ENCODE results near the gene GANAB.

DNA sequence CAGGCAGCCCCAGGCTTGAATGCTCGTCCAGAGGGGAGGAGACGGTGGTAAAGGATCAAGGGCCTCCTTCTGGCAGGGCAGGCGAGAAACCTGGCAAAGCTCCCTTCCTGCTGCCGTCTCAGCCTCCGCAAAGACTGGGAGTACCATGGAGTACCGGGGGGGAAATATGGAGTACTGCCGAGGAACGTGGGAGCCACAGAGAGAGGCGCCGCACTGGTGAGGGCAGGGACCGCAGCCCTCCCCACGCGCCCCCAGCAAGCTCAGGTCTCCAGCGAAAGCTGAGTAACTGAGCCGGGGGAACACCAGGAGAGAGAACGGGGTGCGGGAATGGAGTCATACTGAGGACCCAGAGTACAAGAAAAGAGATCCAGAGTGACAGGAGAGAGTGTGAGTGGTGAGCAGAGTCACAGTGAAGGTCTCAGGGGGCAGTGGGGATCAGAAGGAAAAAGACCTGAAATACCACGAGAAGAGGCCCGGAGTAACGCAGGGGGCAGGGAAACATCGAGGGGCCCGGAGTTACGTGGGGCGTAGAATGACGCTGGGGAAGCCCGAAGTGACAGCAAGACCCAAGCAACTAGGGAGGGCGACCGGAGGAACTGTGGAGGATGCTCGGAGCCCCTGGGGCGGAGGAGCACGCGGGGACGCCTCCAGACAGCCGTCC lies 34.6 kb downstream of the GANAB start:
- TF ChIP-seq, protein P1, sequence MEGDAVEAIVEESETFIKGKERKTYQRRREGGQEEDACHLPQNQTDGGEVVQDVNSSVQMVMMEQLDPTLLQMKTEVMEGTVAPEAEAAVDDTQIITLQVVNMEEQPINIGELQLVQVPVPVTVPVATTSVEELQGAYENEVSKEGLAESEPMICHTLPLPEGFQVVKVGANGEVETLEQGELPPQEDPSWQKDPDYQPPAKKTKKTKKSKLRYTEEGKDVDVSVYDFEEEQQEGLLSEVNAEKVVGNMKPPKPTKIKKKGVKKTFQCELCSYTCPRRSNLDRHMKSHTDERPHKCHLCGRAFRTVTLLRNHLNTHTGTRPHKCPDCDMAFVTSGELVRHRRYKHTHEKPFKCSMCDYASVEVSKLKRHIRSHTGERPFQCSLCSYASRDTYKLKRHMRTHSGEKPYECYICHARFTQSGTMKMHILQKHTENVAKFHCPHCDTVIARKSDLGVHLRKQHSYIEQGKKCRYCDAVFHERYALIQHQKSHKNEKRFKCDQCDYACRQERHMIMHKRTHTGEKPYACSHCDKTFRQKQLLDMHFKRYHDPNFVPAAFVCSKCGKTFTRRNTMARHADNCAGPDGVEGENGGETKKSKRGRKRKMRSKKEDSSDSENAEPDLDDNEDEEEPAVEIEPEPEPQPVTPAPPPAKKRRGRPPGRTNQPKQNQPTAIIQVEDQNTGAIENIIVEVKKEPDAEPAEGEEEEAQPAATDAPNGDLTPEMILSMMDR (IDR thresholded peaks at IDR 0.05), result no peak
- no peak for TF ChIP-seq POLR2A (IDR thresholded peaks at IDR 0.05; ENCODE audit: low read depth)
- TF ChIP-seq EP300 (IDR thresholded peaks at IDR 0.05), result no peak
- TF ChIP-seq POLR2AphosphoS5 (IDR thresholded peaks at IDR 0.05), result peak in 1 of 2 donors; percentile 13
